ENCODE measurements around the gene VDAC1. TPM values are rescaled to one million over a fixed set of nuclear protein-coding genes. Genes with fewer than 3 reads are reported as not detected.

Gene VDAC1
- total RNA-seq, 1 experiment from 2014 or later = 303 TPM

DNA sequence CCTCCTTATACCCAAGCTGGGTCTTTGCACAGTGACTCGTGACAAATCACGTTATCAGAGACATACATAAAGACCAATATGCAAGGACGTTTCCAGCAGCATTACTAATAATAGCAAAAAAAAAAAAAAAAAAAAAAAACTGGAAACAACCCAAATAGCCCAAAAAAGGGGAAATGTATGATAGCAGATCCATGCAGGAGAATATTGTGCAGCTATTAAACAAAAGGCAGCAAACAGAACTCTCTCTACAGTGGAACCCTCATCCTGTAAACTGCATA is 74.0 kb downstream of the VDAC1 start:
- H3K36me3 ChIP-seq (ENCODE audit: insufficient read depth, low read length) = no peaks in the 10 kb centered on the region
- H3K9ac ChIP-seq (ENCODE audit: low read length) = peak overlapping the region; percentile 11; the same call in 1 of the 2 replicates
- peak overlapping the region; percentile 11; the same call in 1 of the 2 replicates for H3K27ac ChIP-seq (ENCODE audit: low read length)
- H4K20me1 ChIP-seq (ENCODE audit: insufficient read depth, low read depth, low read length) = no peaks in the 10 kb centered on the region
- H3K27me3 ChIP-seq (ENCODE audit: low read length) = no peaks in the 10 kb centered on the region
- H3K79me2 ChIP-seq (ENCODE audit: low read length) = no peaks in the 10 kb centered on the region
- peak overlapping the region; percentile 9 for H3K4me2 ChIP-seq (ENCODE audit: low read depth, low read length, poor library complexity, severe bottlenecking)
- no peaks in the 10 kb centered on the region for H3K9me3 ChIP-seq (ENCODE audit: low read length)
- DNase-seq = no peak
- no peak overlapping the region for H3K4me3 ChIP-seq (ENCODE audit: low read length)
- no peak overlapping the region for H2AFZ ChIP-seq (ENCODE audit: low read length)
- peaks cover 73% of the 10 kb centered on the region for H3K4me1 ChIP-seq (ENCODE audit: low read length)
- no peaks in the 10 kb centered on the region for H3K9me2 ChIP-seq (replicated peaks; ENCODE audit: insufficient read depth, low read length)

DNA sequence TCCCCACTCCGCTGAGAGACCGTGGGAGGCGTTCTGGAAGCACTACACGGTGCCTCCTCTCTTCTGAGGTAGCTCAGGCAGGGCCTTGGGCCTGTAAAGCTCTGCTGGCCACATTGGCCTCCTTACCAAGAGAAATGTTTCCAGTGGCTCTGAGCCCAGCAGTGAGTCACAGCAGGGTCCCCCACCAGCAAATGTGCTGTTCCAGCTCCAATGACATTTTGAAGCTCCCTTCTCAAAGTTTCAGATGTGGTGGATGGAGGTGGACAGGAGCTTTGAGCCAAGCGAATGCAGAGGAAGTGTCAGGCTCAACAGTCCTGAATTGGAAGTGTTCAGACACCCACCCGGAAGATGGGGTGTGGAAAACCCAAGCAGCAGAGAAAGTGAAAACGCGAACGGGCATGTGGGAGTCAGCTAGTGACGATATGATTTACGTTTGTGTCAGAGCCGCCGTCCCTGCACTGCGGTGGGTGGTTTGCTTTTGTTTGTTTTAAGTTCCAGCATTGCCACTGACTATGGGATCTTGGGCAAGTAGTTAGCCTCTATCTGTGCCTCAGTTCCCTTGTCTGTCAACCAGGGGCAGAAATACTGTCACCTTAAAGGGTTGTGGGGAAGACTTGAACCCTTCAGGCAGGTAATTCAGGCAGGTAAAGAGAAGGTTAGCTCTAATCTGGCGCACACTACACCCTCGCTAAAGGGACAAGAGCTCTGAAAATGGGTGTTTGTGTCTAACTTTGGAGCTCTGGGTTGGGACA is 74.5 kb downstream of the VDAC1 start:
- Histone ChIP-seq H3K9ac (ENCODE audit: low read length) (peak overlapping the region; percentile 25; the same call in 1 of the 2 replicates), H3K27me3 (ENCODE audit: low read length) (no peaks in the 10 kb centered on the region), H3K27ac (ENCODE audit: low read length) (peak overlapping the region; percentile 11; the same call in 1 of the 2 replicates), H3K4me1 (ENCODE audit: low read length) (peaks cover 68% of the 10 kb centered on the region), H3K9me3 (ENCODE audit: low read length) (no peaks in the 10 kb centered on the region), H3K79me2 (ENCODE audit: low read length) (no peaks in the 10 kb centered on the region), H3K9me2 (replicated peaks; ENCODE audit: insufficient read depth, low read length) (no peaks in the 10 kb centered on the region), H4K20me1 (ENCODE audit: insufficient read depth, low read depth, low read length) (no peaks in the 10 kb centered on the region), H2AFZ (ENCODE audit: low read length) (peak overlapping the region; percentile 51; the same call in 1 of the 2 replicates), H3K4me3 (ENCODE audit: low read length) (no peak overlapping the region), H3K36me3 (ENCODE audit: insufficient read depth, low read length) (no peaks in the 10 kb centered on the region), H3K4me2 (ENCODE audit: low read depth, low read length, poor library complexity, severe bottlenecking) (peak overlapping the region; percentile 9)
- no peak for DNase-seq

DNA sequence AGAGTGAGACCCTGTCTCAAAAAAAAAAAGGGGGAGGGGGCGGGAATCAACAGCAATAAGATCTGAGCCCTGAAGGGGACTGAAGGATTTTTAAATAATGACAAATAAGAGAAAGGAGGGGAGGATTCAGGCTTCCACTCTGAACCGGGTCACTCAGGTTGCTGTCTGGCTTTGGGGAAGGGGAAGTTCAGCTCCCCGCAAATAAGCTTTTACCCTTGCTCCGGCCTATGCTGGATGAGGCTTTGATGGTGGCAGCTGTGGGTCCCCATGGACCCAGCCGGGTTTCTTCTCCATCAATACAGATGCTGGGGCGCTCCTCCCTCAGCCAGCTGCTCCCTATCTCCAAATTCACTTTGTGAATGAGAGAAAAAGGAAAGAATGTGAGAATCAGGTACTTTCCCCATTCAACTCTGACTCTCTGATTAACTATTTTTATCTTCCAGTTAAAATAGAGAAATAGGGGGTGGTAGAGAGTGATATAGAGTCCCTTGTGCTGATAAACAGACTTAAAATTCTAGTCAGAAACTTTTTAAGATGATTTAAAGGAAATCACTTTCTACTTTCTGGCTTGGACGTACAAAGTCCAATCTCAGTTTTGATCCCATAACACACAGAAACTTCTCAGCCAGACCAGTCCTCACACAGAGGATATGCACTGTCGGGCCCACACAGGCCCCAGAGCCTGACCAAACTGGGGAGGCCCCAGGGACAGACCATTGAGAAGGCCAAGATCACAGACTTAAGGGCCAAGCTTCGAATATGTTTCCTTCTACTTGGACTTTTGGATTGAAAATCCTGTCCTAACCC is 76.0 kb downstream of the VDAC1 start:
- H3K9me3 ChIP-seq (ENCODE audit: low read length) = no peaks in the 10 kb centered on the region
- peak overlapping the region; percentile 40 for H3K27ac ChIP-seq (ENCODE audit: low read length)
- peaks cover 63% of the 10 kb centered on the region for H3K4me1 ChIP-seq (ENCODE audit: low read length)
- peak; percentile 63 for DNase-seq
- H3K4me2 ChIP-seq (ENCODE audit: low read depth, low read length, poor library complexity, severe bottlenecking) = peak overlapping the region; percentile 28
- H2AFZ ChIP-seq (ENCODE audit: low read length) = peak overlapping the region; percentile 12; the same call in 1 of the 2 replicates
- no peaks in the 10 kb centered on the region for H4K20me1 ChIP-seq (ENCODE audit: insufficient read depth, low read depth, low read length)
- no peaks in the 10 kb centered on the region for H3K79me2 ChIP-seq (ENCODE audit: low read length)
- no peaks in the 10 kb centered on the region for H3K27me3 ChIP-seq (ENCODE audit: low read length)
- peak overlapping the region; percentile 31 for H3K9ac ChIP-seq (ENCODE audit: low read length)
- no peaks in the 10 kb centered on the region for H3K36me3 ChIP-seq (ENCODE audit: insufficient read depth, low read length)
- H3K9me2 ChIP-seq (replicated peaks; ENCODE audit: insufficient read depth, low read length) = no peaks in the 10 kb centered on the region
- no peak overlapping the region for H3K4me3 ChIP-seq (ENCODE audit: low read length)

DNA sequence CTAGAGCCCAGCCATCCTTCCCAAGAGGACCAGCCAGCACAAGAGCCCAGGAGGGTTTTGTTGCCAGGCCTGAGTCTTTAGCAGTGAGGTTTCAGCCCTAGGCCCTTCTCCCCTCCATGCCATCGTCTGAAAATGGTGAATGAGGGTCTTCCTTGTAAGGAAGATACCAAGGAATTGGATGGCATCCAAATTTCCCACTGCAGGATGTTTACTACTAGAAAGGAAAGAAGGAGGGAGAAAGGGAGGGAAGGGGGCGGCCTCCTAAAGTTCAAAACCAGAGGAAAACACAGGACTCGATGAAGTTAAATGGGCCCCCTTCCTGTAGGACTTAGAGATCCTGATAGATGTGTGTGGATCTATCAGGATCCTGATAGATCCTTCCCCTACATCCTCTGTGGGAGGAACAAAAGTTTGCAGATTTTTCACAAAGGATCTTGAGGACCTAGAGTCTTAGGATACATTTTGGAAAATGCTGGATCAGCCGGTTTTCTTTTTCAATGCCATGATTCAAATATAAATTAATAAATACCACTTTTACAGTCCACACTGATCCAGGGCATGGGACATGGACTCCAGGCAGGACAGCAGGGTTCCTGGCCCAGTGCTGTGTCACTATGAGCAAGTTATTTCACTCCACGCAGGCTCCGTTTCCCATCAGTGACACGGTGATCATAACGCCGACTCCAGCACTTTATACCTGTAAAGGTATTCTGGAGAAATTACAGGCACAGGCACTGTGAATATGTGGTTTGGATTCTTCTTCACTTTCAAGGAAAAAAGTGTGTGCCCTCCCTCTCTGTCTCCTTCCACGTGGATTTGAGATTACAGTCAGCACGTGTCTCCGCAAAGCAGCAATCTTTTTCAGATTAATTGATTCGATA is 77.2 kb downstream of the VDAC1 start:
- Histone ChIP-seq H3K36me3 (ENCODE audit: insufficient read depth, low read length) (no peaks in the 10 kb centered on the region), H3K9me2 (replicated peaks; ENCODE audit: insufficient read depth, low read length) (no peaks in the 10 kb centered on the region), H3K4me1 (ENCODE audit: low read length) (peaks cover 53% of the 10 kb centered on the region), H3K4me2 (ENCODE audit: low read depth, low read length, poor library complexity, severe bottlenecking) (no peak overlapping the region), H3K9me3 (ENCODE audit: low read length) (no peaks in the 10 kb centered on the region), H3K9ac (ENCODE audit: low read length) (no peak overlapping the region), H3K4me3 (ENCODE audit: low read length) (no peak overlapping the region), H4K20me1 (ENCODE audit: insufficient read depth, low read depth, low read length) (no peaks in the 10 kb centered on the region), H3K27me3 (ENCODE audit: low read length) (no peaks in the 10 kb centered on the region), H2AFZ (ENCODE audit: low read length) (no peak overlapping the region), H3K27ac (ENCODE audit: low read length) (no peak overlapping the region), H3K79me2 (ENCODE audit: low read length) (no peaks in the 10 kb centered on the region)
- DNase-seq = no peak

DNA sequence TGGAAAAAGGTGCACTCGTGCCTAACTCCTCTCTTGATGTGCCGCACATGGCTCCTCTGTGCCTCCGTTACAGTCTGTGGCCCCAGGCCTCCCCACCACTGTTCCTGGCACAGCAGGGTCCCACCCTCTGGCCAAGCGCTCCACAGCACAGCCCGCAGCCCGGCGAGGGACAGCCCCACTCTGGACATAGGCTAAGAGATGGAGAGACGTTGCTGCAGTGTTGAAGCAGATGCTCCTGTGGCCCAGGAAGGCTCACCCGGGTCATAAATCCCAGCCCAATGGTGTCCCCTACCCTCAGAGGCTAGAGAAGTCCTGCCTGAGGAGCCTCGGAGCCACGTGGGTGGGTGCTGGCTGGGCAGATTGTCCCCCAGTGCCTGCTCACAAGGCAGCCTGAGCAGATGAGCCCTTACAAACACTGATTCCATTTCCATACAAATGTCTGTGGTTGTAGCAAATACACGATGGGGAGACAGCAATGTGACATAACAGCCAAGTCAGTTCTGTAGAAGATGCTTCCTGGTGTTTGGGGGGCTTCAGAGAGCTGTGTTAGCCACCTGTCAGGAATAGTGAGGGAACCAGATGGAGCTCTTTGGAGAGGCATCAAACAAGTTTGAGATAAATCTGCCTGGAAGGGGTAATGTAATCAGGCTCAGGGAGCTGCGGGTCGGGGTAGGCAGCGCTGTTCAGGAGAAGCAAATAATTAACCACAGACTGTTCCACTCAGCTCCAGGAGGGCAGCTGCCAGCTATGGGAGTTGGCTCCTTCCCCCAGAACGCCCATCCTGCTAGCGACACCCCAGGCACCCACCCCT is 78.1 kb downstream of the VDAC1 start:
- Histone ChIP-seq H3K4me2 (ENCODE audit: low read depth, low read length, poor library complexity, severe bottlenecking) (no peak overlapping the region), H3K4me3 (ENCODE audit: low read length) (no peak overlapping the region), H3K36me3 (ENCODE audit: insufficient read depth, low read length) (no peaks in the 10 kb centered on the region), H3K79me2 (ENCODE audit: low read length) (no peaks in the 10 kb centered on the region), H4K20me1 (ENCODE audit: insufficient read depth, low read depth, low read length) (no peaks in the 10 kb centered on the region), H3K9me3 (ENCODE audit: low read length) (no peaks in the 10 kb centered on the region), H2AFZ (ENCODE audit: low read length) (no peak overlapping the region), H3K9me2 (replicated peaks; ENCODE audit: insufficient read depth, low read length) (no peaks in the 10 kb centered on the region), H3K9ac (ENCODE audit: low read length) (no peak overlapping the region), H3K27me3 (ENCODE audit: low read length) (no peaks in the 10 kb centered on the region), H3K27ac (ENCODE audit: low read length) (no peak overlapping the region), H3K4me1 (ENCODE audit: low read length) (peaks cover 54% of the 10 kb centered on the region)
- DNase-seq = no peak

DNA sequence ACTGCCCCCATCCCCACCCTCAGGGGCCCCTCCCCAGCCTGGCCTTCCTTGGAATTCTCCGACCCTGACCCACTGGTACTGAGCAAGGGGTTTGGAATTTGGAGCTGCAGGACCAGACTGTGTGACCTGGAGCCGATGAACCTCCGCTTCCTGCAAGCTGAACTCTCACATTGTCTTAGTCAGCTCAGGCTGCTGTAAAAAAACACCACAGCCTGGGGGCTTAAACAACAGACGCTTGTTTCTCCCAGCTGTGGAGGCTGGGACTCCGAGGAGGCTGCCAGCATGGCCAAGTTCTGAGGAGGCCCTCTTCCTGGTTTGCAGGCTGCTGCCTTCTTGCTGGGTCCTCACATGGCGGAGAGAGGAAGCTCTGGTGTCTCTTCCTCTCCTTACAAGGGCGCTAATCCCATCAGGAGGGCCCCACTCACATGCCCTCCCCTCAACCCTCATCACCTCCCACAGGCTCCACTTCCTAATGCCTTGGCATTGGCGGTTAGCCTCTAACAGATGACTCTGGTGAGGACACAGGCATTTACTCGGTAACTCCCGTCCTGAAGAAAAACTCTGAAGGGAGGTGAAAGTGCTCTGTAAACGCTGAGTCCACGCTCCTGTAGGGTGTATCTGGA is 78.8 kb downstream of the VDAC1 start:
- Histone ChIP-seq H3K36me3 (ENCODE audit: insufficient read depth, low read length) (no peaks in the 10 kb centered on the region), H3K9ac (ENCODE audit: low read length) (no peak overlapping the region), H3K9me3 (ENCODE audit: low read length) (no peaks in the 10 kb centered on the region), H3K27me3 (ENCODE audit: low read length) (no peaks in the 10 kb centered on the region), H3K4me2 (ENCODE audit: low read depth, low read length, poor library complexity, severe bottlenecking) (no peak overlapping the region), H3K4me1 (ENCODE audit: low read length) (peaks cover 47% of the 10 kb centered on the region), H3K9me2 (replicated peaks; ENCODE audit: insufficient read depth, low read length) (no peaks in the 10 kb centered on the region), H4K20me1 (ENCODE audit: insufficient read depth, low read depth, low read length) (no peaks in the 10 kb centered on the region), H3K27ac (ENCODE audit: low read length) (no peak overlapping the region), H3K4me3 (ENCODE audit: low read length) (no peak overlapping the region), H2AFZ (ENCODE audit: low read length) (no peak overlapping the region), H3K79me2 (ENCODE audit: low read length) (no peaks in the 10 kb centered on the region)
- no peak for DNase-seq

DNA sequence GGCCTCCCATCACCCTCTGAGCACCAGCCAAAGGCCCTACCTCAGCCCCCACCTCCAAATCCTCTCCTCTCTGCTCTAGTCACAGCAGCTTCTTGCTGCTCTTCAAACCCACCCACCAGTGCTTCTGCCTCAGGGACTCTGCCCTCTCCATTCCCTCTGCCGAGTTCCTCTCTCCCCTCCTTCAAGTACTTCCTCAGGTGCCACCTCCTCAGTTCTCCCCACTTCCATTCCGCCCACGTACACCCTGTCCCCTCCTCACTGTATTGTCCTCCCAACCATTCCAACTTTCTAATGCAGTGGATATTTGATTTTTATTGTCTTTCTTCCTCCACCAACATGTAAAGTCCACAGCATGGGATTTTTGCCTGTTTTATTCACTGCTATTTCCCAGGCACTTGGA is 79.5 kb downstream of the VDAC1 start:
- Histone ChIP-seq H3K36me3 (ENCODE audit: insufficient read depth, low read length) (no peaks in the 10 kb centered on the region), H3K27me3 (ENCODE audit: low read length) (no peaks in the 10 kb centered on the region), H3K9me3 (ENCODE audit: low read length) (no peaks in the 10 kb centered on the region), H3K4me3 (ENCODE audit: low read length) (no peak overlapping the region), H2AFZ (ENCODE audit: low read length) (no peak overlapping the region), H3K79me2 (ENCODE audit: low read length) (no peaks in the 10 kb centered on the region), H3K9ac (ENCODE audit: low read length) (no peak overlapping the region), H3K4me1 (ENCODE audit: low read length) (peaks cover 42% of the 10 kb centered on the region), H3K27ac (ENCODE audit: low read length) (no peak overlapping the region), H4K20me1 (ENCODE audit: insufficient read depth, low read depth, low read length) (no peaks in the 10 kb centered on the region), H3K4me2 (ENCODE audit: low read depth, low read length, poor library complexity, severe bottlenecking) (no peak overlapping the region), H3K9me2 (replicated peaks; ENCODE audit: insufficient read depth, low read length) (no peaks in the 10 kb centered on the region)
- DNase-seq = no peak

All from Karpas-422 (cell line).